Astrocyte (in vitro differentiated cells and primary cell): ENCODE data around the gene ZNF276. TPM values are rescaled to one million over a fixed set of nuclear protein-coding genes. Genes with fewer than 3 reads are reported as not detected.
"Not testable (repeated sequence)": the region's sequence is repeated elsewhere in the genome, so short reads cannot be mapped to it uniquely, and the experiment has no call there.

Experiments used
- DNase-seq: peaks from one replicate; pipeline ENCODE4 v3.0.0-alpha.2; 2010; ENCODE audit warnings: low read depth
- FAIRE-seq: peaks from 2 replicates; lab custom pipeline; 2011; peaks lifted over from hg19 to GRCh38; lab: Jason Lieb, UNC
- H2AFZ ChIP-seq: 2 replicates; pipeline ENCODE4 v1.6.0; 2012; ENCODE audit warnings: low read depth, low read length, inconsistent platforms
- H3K27ac ChIP-seq: 2 replicates; pipeline ENCODE4 v1.5.1; 2011; ENCODE audit warnings: low read depth, low read length, inconsistent platforms
- H3K27me3 ChIP-seq: 2 replicates; pipeline ENCODE4 v1.6.0; 2011; ENCODE audit warnings: low read length, inconsistent platforms; ENCODE audit not compliant: insufficient read depth
- H3K36me3 ChIP-seq: 2 replicates; pipeline ENCODE4 v1.5.1; 2011; ENCODE audit warnings: low read length, inconsistent platforms; ENCODE audit not compliant: insufficient read depth
- H3K4me1 ChIP-seq: 2 replicates; pipeline ENCODE4 v1.5.1; 2011; ENCODE audit warnings: low read length, inconsistent platforms; ENCODE audit not compliant: insufficient read depth
- H3K4me2 ChIP-seq: 2 replicates; pipeline ENCODE4 v1.6.0; 2012; ENCODE audit warnings: low read length, inconsistent platforms
- H3K4me3 ChIP-seq: 2 replicates; pipeline ENCODE4 v1.5.1; 2011; ENCODE audit warnings: low read depth, mild to moderate bottlenecking, low read length, inconsistent platforms; ENCODE audit not compliant: insufficient read depth
- H3K79me2 ChIP-seq: 2 replicates; pipeline ENCODE4 v1.6.0; 2012; ENCODE audit warnings: mild to moderate bottlenecking, low read length, inconsistent platforms; ENCODE audit not compliant: insufficient read depth
- H3K9ac ChIP-seq: 2 replicates; pipeline ENCODE4 v1.6.0; 2012; ENCODE audit warnings: mild to moderate bottlenecking, low read length, inconsistent platforms
- H3K9me3 ChIP-seq: 2 replicates; pipeline ENCODE4 v1.5.1; 2012; ENCODE audit warnings: low read depth, mild to moderate bottlenecking, low read length, inconsistent platforms; ENCODE audit not compliant: insufficient read depth
- H4K20me1 ChIP-seq: 2 replicates; pipeline ENCODE4 v1.6.0; 2012; ENCODE audit warnings: low read length, inconsistent platforms; ENCODE audit not compliant: insufficient read depth
- H3K27ac Mint-ChIP-seq: one replicate; pipeline ENCODE4 v1.8.0; 2021; ENCODE audit warnings: mild to moderate bottlenecking, mixed read lengths; ENCODE audit not compliant: unreplicated experiment
- H3K27me3 Mint-ChIP-seq: one replicate; pipeline ENCODE4 v1.8.0; 2021; ENCODE audit warnings: low read depth, mixed read lengths; ENCODE audit not compliant: unreplicated experiment
- H3K36me3 Mint-ChIP-seq: one replicate; pipeline ENCODE4 v1.8.0; 2021; ENCODE audit warnings: low read depth, mixed read lengths; ENCODE audit not compliant: unreplicated experiment
- H3K4me1 Mint-ChIP-seq: one replicate; pipeline ENCODE4 v1.8.0; 2021; ENCODE audit warnings: low read depth, mixed read lengths; ENCODE audit not compliant: unreplicated experiment
- H3K4me3 Mint-ChIP-seq: one replicate; pipeline ENCODE4 v1.8.0; 2021; ENCODE audit warnings: mild to moderate bottlenecking, moderate library complexity, mixed read lengths; ENCODE audit not compliant: unreplicated experiment
- H3K9me3 Mint-ChIP-seq: one replicate; pipeline ENCODE4 v1.8.0; 2021; ENCODE audit warnings: mild to moderate bottlenecking, mixed read lengths; ENCODE audit not compliant: unreplicated experiment
- EZH2 ChIP-seq: IDR thresholded peaks from 2 replicates; pipeline ENCODE4 v1.6.1; 2012; ENCODE audit warnings: mild to moderate bottlenecking, low read length, inconsistent platforms; ENCODE audit not compliant: insufficient read depth
- total RNA-seq: library from RNA; stranded (reverse); gene quantifications from 2 replicates; pipeline ENCODE4 v1.2.1, GENCODE V29; 2021
- TF ChIP-seq, protein P1 (sequence below): IDR thresholded peaks from 2 replicates; pipeline ENCODE4 v1.5.1; 2011; ENCODE audit warnings: low read depth, mild to moderate bottlenecking, inconsistent platforms, low read length, moderate library complexity; ENCODE audit not compliant: insufficient read depth

The ZNF276 gene
- total RNA-seq, 1 donor from 2014 or later: 21.6 TPM

GRCh38 chr16:89693289-89693731 lies 28.0 kb upstream of the ZNF276 start:
- Mint-ChIP-seq H3K27me3 (no peaks in the 10 kb centered on the region), H3K27ac (no peak overlapping the region), H3K4me1 (no peaks in the 10 kb centered on the region), H3K9me3 (no peaks in the 10 kb centered on the region), H3K36me3 (peaks cover 10% of the 10 kb centered on the region), H3K4me3 (no peak overlapping the region)
- Histone ChIP-seq H3K36me3 (peaks cover 12% of the 10 kb centered on the region), H3K4me1 (no peaks in the 10 kb centered on the region), H3K79me2 (peaks cover 12% of the 10 kb centered on the region), H3K27me3 (no peaks in the 10 kb centered on the region), H2AFZ (no peak overlapping the region), H3K4me3 (no peak overlapping the region), H3K9me3 (no peaks in the 10 kb centered on the region), H4K20me1 (peaks cover 36% of the 10 kb centered on the region), H3K4me2 (no peak overlapping the region), H3K9ac (no peak overlapping the region), H3K27ac (no peak overlapping the region)
- FAIRE-seq: no peak
- TF ChIP-seq, protein P1, sequence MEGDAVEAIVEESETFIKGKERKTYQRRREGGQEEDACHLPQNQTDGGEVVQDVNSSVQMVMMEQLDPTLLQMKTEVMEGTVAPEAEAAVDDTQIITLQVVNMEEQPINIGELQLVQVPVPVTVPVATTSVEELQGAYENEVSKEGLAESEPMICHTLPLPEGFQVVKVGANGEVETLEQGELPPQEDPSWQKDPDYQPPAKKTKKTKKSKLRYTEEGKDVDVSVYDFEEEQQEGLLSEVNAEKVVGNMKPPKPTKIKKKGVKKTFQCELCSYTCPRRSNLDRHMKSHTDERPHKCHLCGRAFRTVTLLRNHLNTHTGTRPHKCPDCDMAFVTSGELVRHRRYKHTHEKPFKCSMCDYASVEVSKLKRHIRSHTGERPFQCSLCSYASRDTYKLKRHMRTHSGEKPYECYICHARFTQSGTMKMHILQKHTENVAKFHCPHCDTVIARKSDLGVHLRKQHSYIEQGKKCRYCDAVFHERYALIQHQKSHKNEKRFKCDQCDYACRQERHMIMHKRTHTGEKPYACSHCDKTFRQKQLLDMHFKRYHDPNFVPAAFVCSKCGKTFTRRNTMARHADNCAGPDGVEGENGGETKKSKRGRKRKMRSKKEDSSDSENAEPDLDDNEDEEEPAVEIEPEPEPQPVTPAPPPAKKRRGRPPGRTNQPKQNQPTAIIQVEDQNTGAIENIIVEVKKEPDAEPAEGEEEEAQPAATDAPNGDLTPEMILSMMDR: no peak
- no peak for TF ChIP-seq EZH2
- DNase-seq: no peak

- H3K4me3 ChIP-seq: no peak overlapping the region
- H3K4me1 ChIP-seq: no peaks in the 10 kb centered on the region
- H3K4me3 Mint-ChIP-seq: no peak overlapping the region
- H3K36me3 Mint-ChIP-seq: peaks cover 15% of the 10 kb centered on the region
- H3K27ac Mint-ChIP-seq: no peak overlapping the region
- TF ChIP-seq, protein P1: no peak
- no peak for TF ChIP-seq EZH2
- no peaks in the 10 kb centered on the region for H3K27me3 ChIP-seq
- no peak overlapping the region for H3K4me2 ChIP-seq
- no peaks in the 10 kb centered on the region for H3K4me1 Mint-ChIP-seq
- H2AFZ ChIP-seq: no peak overlapping the region
- H3K9ac ChIP-seq: no peak overlapping the region
- no peaks in the 10 kb centered on the region for H3K9me3 Mint-ChIP-seq
- H3K79me2 ChIP-seq: peaks cover 5% of the 10 kb centered on the region
- no peak overlapping the region for H3K27ac ChIP-seq
- FAIRE-seq: no peak
- H4K20me1 ChIP-seq: peaks cover 39% of the 10 kb centered on the region
- no peaks in the 10 kb centered on the region for H3K27me3 Mint-ChIP-seq
- H3K9me3 ChIP-seq: no peaks in the 10 kb centered on the region
- no peak for DNase-seq
- peaks cover 12% of the 10 kb centered on the region for H3K36me3 ChIP-seq
Measured at GRCh38 chr16:89693931-89694783, 27.2 kb upstream of the ZNF276 start.

GRCh38 chr16:89694784-89695085 lies 26.6 kb upstream of the ZNF276 start:
- H3K4me1 ChIP-seq, H3K4me3 ChIP-seq, H3K4me3 Mint-ChIP-seq, H3K9me3 Mint-ChIP-seq, FAIRE-seq, H3K27me3 ChIP-seq, H3K27ac ChIP-seq, DNase-seq, H3K9ac ChIP-seq, H3K9me3 ChIP-seq, H2AFZ ChIP-seq, H3K4me1 Mint-ChIP-seq, H3K4me2 ChIP-seq, H3K27ac Mint-ChIP-seq, H3K36me3 ChIP-seq, H3K79me2 ChIP-seq, H3K27me3 Mint-ChIP-seq: not testable (repeated sequence)
- peaks cover 41% of the 10 kb centered on the region for H4K20me1 ChIP-seq
- H3K36me3 Mint-ChIP-seq: peaks cover 16% of the 10 kb centered on the region
